Activated CD8-positive, alpha-beta memory T cell treated with anti-CD3 and anti-CD28 coated beads, Interleukin-2, amount 50 U/mL, for 24 hours (primary cell): ENCODE measurements around the gene ETV6.

Experiments used
- DNase-seq: peaks from one replicate; pipeline ENCODE4 v3.0.0-alpha.2; 2020; ENCODE audit errors: extremely low read depth

The ETV6 gene

GRCh38 chr12:11776316-11776715 is 126.8 kb downstream of the ETV6 start:
- DNase-seq = no peak

- no peak for DNase-seq
Observed at GRCh38 chr12:11777451-11777850, 128.0 kb downstream of the ETV6 start.

DNA sequence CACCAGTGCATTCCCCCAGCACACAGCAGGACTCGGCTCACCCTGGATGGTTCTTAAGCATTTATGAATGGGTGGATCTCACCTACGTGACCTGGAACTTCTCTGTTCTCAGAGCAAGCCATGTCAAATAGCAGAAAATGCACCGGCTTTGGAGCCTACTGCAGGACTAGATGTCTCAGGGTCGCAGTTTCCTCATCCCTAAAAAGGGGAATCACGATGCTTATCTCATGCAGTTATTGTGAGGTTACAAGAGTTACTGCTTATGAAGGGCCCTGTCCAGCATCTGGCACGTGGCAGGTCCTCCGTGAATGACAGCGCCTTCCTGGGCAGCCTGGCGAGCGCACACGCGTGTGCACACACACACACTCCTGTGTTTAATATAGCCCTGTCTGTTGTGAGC is 128.5 kb downstream of the ETV6 start:
- DNase-seq = no peak

DNA sequence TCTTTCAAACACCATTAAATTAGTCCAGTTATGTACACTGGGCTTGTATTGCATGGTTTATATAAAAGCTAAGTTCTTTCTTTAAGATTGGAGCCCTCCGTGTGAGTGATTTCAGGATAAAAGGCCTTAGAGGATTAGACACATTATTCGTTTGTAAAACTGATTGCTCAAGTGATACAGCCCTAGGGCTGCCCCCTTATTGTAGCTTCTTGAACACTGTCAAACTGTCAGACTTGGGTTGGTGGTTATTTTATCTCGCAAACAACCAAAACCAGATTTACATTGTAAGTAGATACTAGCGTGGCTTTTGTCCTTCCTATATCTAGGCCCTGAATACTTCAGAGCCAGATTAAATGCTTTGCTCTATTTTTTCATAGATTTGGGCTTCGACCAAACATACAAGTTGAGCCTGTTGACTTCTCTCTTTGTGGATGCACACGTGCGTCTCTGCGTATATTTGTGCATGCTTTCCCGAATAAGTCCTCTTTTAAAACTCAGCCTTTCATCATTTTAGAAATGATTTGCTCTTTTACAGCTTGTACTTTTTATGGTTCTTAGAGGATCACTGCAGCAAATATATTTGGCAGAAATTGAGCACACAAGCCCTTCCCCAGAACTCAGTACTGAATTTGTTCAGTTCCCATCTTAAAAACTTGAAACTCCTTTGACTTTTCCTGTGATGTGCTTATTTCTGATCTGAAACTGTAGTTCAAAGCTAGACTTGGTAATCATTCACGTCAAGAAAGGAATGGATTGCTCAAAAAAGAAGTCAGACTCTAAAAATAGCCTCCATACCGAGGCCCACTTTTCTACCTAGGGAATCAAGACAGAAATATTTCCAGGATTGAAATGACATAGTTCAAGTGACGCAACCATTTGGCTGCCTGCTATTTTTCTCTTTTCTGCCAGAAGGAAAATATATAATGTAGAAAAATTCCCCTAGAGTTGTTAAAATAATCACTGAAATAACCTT is 129.5 kb downstream of the ETV6 start:
- DNase-seq = no peak

DNA sequence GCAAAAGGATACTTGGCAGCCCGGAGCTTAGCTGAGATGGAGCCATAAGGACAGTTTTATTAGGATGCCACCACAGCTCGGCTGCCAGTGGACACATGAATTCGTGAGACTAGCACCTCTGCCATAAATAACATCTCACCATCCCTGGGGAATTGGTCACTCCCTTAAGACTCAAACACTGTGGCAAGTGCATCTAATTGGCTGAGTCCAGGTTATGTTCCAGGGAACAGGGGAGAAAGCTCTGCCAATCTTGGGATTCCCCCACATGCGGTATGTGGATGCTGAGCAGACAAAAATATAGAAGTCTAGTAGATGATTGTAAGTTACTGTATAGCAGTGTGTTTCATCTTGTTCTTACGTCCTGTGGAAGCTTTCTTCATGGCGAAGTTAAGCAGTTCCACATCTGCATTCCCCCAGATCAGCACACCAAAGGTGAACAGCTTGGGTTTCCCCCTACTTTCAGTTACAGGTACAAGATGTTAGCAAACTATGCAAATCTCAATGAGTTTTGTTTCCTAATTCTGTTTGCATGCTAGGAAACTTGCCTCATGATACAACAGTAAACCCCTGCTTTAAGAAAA is 131.1 kb downstream of the ETV6 start:
- no peak for DNase-seq

DNA sequence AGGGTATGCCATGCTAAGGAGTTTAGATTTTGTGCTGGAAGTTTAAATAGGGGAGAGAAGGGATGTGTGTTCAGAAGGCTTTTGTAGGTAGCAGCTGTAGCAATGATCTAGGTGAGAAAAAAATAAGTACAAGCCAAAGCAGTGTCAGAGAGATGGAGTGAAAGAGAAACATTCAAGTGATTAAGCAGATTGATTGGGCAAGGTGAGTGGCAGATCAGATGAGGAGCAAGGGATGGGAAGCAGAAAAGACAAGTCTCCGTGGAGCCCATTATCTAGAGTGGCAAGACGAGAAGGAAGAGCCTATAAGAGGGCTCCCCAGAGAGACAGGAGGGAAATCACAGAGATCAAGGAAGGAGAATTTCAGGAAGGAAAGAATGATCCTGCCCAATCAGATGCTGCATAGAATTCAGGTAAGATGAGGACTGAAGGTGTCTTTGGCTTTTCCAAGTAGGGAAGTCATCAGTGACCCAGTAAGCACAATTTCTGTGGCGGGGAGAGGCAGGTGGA is 133.5 kb downstream of the ETV6 start:
- no peak for DNase-seq

GRCh38 chr12:11785712-11786111 is 136.2 kb downstream of the ETV6 start:
- no peak for DNase-seq

GRCh38 chr12:11786638-11787365 is 137.3 kb downstream of the ETV6 start:
- DNase-seq = no peak

- DNase-seq = no peak
Observed at GRCh38 chr12:11787437-11787836, 138.0 kb downstream of the ETV6 start.

DNA sequence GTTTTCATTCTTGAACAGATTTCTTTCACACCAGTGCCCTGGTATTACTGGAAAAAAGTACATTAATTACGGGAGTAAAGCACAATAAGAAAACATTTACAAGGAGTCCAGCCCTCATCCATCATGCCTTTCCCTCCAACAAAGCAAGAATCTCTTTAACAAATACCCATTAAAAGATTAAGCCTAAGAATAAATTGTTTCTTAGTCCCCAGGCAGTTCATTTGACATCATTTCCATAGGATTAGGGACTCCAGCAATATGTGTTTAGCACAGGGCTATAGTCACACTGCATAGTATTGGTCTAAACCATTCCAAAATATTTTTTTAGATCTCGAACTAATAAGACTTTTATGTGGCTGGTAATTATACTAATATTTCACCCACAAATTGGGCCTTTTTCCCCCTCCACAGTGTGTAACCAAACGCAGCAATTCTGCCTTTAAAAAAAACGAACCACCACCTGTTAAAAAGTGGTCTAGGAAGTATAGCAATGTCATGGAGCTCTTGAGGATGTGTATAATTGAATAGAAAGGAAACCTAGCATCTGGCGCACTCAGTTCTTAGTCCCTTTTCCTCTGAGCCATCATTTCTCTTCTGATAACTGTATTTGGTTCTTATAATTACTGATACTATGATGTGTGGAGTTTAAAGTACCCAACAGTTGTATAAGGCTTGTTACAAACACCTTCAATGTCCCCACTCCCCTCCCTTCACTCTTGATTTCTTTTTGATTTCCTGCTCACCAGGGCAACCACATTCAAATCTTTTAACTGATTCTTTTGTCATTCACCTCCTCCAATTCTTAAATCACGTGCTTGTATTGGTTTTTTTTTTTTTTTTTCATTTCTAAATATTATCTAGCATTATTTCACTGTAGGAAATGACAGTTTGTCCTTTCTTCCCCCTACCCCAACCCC is 138.7 kb downstream of the ETV6 start:
- DNase-seq = no peak

DNA sequence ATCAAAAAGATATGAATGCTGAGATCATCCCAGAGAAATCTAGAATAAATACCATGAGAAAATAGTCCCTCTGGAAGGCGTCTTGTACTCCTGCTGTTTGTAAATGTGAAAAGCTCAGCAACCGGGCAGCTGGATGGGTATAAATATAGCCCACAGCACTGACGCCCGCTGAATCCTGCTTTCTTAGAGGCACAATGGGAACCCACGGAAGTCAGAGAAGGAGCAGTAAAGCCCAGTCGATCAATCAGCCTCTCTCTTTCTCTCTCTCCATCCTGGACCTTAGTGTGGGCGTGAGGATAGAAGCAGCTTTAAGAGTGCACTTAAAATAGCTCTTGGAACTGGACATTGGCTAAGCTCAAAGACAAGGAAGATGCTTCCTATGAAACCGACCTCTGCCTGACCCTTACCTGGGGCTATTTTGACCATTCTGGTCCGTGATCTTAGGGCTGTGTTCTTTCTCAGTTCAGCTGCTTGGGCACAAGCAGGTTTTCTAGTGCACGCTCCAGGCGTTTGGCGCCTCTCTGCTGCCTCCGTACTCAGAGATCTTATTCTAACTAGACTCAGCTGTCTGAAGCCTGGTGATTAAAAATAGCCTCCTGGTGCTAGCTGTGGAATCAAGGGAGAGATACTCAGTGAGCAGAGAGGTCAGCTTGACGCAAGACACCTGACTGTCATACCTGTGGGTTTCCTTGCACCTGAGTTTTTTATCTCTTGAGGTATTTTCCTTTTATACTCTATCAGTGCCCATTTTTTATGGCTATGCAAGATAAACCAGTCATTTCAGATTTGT is 144.6 kb downstream of the ETV6 start:
- no peak for DNase-seq

GRCh38 chr12:11794751-11795150 is 145.3 kb downstream of the ETV6 start:
- no peak for DNase-seq

- no peak for DNase-seq
Observed at GRCh38 chr12:11795192-11795912, 145.9 kb downstream of the ETV6 start.

DNA sequence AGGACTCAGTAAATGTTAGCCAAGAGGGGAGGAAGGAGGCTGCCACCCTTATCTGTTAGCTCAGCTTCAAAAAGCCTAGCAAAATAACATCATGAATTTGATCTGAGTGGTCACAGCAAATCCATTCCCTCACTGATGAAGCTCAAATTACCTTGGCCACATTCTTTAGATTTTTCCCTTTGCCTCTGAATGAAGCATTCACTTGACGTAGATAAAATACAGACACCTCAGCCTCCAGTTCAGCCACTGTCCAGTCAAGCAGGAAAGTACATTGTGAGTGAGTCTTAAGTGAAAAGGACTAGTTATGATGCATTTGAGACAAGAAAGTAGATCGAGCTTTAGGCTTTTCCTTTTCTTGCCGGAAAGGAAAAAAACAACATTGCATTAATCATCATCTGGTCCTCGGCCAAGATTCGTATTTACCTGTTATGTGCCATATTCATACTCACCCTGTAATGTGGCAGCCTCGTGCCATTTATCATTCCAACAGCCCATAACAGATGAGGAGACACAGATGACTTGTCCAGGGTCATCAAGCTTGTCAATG is 146.5 kb downstream of the ETV6 start:
- no peak for DNase-seq

- no peak for DNase-seq
Observed at GRCh38 chr12:11797317-11797913, 147.9 kb downstream of the ETV6 start.

DNA sequence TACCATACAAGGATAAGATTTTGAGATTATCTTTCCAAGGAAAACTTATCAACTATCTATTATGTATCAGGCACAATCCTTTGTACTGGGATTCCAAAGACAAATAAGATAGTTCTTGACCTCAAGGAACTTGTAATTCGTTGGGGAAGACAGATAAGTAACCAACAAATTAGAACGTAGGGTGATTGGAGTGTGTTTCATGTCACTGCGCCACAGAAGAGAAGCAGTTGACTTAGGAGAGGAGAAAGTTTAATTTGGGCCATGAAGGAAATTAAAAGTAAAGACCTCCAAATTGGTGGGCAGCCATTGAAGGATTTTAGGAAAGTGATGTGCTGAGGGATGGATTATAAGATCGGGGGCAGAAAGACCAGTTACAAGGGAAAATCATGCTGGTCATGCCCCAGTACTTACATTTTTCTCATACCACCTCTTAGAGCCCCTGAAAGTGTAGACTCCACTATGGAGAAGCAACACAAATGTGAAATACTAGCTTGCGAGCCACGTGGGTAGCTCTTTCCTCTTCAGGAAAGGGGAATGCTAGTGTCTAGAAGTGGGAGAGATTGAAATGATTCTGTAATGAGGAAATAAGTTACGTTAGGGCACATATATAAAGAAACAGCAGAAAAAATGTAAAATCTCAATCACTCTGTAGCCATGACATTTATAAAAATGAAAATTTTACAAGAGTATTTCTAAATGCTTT is 148.7 kb downstream of the ETV6 start:
- no peak for DNase-seq

DNA sequence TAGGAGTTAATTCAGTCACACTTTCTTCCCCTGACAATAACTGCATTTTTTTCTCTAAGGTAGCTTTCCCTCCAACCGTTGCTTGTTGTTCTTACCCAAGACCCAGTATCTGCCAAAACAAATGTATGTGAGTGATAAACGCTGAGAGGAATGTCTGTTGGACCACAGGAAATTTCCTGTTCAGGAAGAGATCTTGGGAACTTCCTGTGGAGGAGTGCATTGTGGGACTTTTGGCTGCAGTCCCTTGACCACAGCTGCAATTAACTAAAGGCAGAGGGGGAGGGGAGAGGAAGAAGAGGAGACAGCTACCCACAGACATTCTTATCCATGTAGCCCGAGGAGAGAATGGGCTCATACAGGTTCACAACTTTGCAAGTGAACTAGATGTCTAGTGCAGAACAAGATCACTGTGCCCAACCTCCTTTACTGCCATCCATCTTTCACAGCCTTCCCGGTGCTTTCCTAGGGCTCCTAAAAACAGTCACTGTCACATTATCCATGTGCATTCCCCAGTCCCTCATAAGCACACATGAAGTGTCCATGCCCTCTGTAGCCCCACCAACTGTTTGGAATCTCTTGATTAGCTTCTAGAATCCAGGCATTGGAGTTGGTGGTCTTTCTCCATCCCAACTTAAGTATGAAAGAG is 149.5 kb downstream of the ETV6 start:
- no peak for DNase-seq

GRCh38 chr12:11799502-11799873 is 150.0 kb downstream of the ETV6 start:
- DNase-seq = no peak
